Retinal pigment epithelial cell (primary cell): Measurements from ENCODE around the gene ABCG1.
"Not testable (repeated sequence)": the region's sequence is repeated elsewhere in the genome, so short reads cannot be mapped to it uniquely, and the experiment has no call there.

Source experiments
- DNase-seq: peaks from one replicate; pipeline ENCODE4 v3.0.0-alpha.2; 2010; ENCODE audit warnings: low read depth
- H3K4me3 ChIP-seq: 2 replicates; pipeline ENCODE4 v1.5.1; 2011; ENCODE audit warnings: mild to moderate bottlenecking, low read length, control low read depth, moderate library complexity
- TF ChIP-seq, protein P1 (sequence below): conservative IDR thresholded peaks from 2 replicates; pipeline ENCODE4 v1.5.1; 2011; ENCODE audit warnings: low read depth, low read length, control low read depth, inconsistent platforms

Gene ABCG1

DNA sequence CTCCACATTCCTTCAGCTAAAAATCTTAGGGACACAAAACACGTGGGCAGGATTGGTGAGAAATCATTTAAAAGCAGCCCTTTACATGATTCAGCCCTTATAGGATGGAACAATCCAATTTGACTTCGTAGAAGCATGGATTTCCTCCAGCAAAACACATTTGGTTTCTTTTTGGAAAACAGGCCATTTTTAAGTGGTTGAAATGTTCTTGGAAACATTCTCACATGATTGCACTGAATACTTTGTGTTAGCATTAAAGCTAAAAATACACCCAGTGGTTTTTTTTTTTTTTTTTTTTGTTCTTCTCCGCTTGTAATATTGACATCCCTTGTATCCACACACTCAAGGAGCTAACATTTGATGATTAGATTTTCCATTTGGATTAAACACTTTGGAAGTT is 42.1 kb upstream of the ABCG1 start:
- DNase-seq = no peak
- no peak overlapping the region for H3K4me3 ChIP-seq
- TF ChIP-seq, protein P1, sequence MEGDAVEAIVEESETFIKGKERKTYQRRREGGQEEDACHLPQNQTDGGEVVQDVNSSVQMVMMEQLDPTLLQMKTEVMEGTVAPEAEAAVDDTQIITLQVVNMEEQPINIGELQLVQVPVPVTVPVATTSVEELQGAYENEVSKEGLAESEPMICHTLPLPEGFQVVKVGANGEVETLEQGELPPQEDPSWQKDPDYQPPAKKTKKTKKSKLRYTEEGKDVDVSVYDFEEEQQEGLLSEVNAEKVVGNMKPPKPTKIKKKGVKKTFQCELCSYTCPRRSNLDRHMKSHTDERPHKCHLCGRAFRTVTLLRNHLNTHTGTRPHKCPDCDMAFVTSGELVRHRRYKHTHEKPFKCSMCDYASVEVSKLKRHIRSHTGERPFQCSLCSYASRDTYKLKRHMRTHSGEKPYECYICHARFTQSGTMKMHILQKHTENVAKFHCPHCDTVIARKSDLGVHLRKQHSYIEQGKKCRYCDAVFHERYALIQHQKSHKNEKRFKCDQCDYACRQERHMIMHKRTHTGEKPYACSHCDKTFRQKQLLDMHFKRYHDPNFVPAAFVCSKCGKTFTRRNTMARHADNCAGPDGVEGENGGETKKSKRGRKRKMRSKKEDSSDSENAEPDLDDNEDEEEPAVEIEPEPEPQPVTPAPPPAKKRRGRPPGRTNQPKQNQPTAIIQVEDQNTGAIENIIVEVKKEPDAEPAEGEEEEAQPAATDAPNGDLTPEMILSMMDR = no peak

DNA sequence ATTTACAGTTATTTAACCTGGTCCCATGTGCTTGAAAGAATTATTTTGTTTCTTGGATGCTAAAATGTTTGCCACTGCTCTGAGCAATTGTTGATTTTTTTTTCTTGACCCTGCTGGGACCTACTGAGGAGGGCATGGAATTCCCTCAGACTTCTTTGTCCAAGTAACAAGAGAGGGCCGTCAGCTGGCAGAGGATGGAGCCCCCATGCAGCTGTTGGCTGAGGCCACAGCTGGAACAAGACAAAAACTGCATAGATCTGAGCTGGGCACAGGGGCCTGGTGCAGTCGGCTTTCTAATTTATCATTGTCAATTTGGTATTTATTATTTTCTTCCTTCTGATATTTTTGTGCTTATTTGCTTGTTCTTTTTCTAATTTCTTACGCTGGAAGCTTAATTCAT is 39.6 kb upstream of the ABCG1 start:
- DNase-seq = no peak
- H3K4me3 ChIP-seq = no peak overlapping the region
- TF ChIP-seq, protein P1 = no peak

DNA sequence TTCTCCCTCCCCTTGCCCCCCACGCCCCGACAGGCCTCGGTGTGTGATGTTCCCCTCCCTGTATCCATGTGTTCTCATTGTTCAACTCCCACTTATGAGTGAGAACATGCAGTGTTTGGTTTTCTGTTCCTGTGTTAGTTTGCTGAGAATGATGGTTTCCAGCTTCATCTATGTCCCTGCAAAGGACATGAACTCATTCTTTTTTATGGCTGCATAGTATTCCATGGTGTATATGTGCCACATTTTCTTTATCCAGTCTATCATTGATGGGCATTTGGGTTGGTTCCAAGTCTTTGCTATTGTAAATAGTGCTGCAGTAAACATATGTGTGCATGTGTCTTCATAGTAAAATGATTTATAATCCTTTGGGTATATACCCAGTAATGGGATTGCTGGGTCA is 38.9 kb upstream of the ABCG1 start:
- DNase-seq, H3K4me3 ChIP-seq: not testable (repeated sequence)

- DNase-seq = no peak
- TF ChIP-seq, protein P1 = no peak
- no peak overlapping the region for H3K4me3 ChIP-seq
These were observed 36.1 kb upstream of the ABCG1 start for GRCh38 chr21:42182713-42183371.

- H3K4me3 ChIP-seq = no peak overlapping the region
- no peak for DNase-seq
- TF ChIP-seq, protein P1 = no peak
These were observed 35.3 kb upstream of the ABCG1 start for GRCh38 chr21:42183374-42184266.

DNA sequence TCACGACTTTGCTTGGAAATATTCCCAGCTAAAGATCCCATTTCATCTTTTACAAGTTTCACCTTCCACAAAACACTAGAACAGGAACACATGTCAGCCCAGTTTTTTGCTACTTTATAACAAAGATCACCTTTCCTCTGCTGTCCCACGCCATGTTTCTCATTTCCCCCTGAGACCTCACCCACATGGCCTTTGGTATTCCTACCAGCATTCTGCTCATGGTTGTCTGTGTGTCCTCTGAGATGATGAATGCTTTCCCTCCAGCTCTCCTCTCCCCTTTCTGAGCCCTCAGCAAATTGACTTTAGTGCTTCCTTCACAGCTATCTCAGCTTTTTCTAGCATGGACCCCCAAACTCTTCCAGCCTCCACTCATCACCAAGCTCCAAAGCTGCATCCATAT is 32.3 kb upstream of the ABCG1 start:
- DNase-seq = no peak
- TF ChIP-seq, protein P1 = no peak
- no peak overlapping the region for H3K4me3 ChIP-seq

- TF ChIP-seq, protein P1 = no peak
- H3K4me3 ChIP-seq = no peak overlapping the region
- no peak for DNase-seq
These were observed 30.8 kb upstream of the ABCG1 start for GRCh38 chr21:42187976-42188653.
